H1 (cell line): ENCODE data around the gene DPYD. TPM values are rescaled to one million over a fixed set of nuclear protein-coding genes. Genes with fewer than 3 reads are reported as not detected.

Experiments used
- CTCF ChIA-PET: fragments of 300-600 bp; sonication (Branson Sonifier 250); formaldehyde crosslinking; loops from one replicate; lab custom pipeline; 2021; ENCODE audit not compliant: partially characterized antibody; lab: Charles Lee
- POLR2A ChIA-PET: fragments of 300-600 bp; sonication (Branson Sonifier 250); formaldehyde crosslinking; loops from one replicate; lab custom pipeline; 2021; ENCODE audit warnings: inconsistent platforms; ENCODE audit not compliant: partially characterized antibody; lab: Charles Lee
- DNase-seq, 2 experiments: peaks; one replicate each; pipeline versions ENCODE4 v3.0.0 to v3.0.0-alpha.2; 2010 to 2022; ENCODE audit warnings: low spot score in 2 of 2, low read depth in 1 of 2, mixed read lengths in 1 of 2
- FAIRE-seq: peaks from 2 replicates; lab custom pipeline; 2011; peaks lifted over from hg19 to GRCh38; lab: Jason Lieb, UNC
- H2AFZ ChIP-seq: 2 replicates; pipeline ENCODE4 v1.8.1; 2012; ENCODE audit warnings: low read length, inconsistent platforms
- H2AK5ac ChIP-seq: 2 replicates; pipeline ENCODE4 v1.6.1; 2013; ENCODE audit warnings: low read depth, low read length
- H2BK120ac ChIP-seq: replicated peaks from 2 replicates; pipeline ENCODE3; 2013; ENCODE audit warnings: low read depth, low read length, inconsistent platforms
- H2BK12ac ChIP-seq: 2 replicates; pipeline ENCODE4 v1.6.1; 2013; ENCODE audit warnings: low read depth, low read length
- H2BK15ac ChIP-seq: 2 replicates; pipeline ENCODE4 v1.6.1; 2013; ENCODE audit warnings: low read length
- H2BK20ac ChIP-seq: 2 replicates; pipeline ENCODE4 v1.6.1; 2013; ENCODE audit warnings: low read length
- H2BK5ac ChIP-seq: 2 replicates; pipeline ENCODE4 v1.6.1; 2013; ENCODE audit warnings: low read depth, low read length
- H3K14ac ChIP-seq: 2 replicates; pipeline ENCODE4 v1.6.1; 2013; ENCODE audit warnings: inconsistent platforms; ENCODE audit not compliant: insufficient read length
- H3K18ac ChIP-seq: 2 replicates; pipeline ENCODE4 v1.6.1; 2013; ENCODE audit warnings: low read length; ENCODE audit errors: extremely low read depth
- H3K23ac ChIP-seq: 2 replicates; pipeline ENCODE4 v1.6.1; 2013; ENCODE audit warnings: inconsistent platforms; ENCODE audit not compliant: insufficient read length
- H3K23me2 ChIP-seq: 2 replicates; pipeline ENCODE4 v1.6.1; 2013; ENCODE audit warnings: low read depth, low read length
- H3K27ac ChIP-seq: 2 replicates; pipeline ENCODE4 v1.6.1; 2011; ENCODE audit warnings: low read depth, low read length, inconsistent platforms
- H3K27me3 ChIP-seq, 4 experiments: replicated peaks in 1 of 4; 1 replicate in 1 of 4; 2 replicates in 3 of 4; pipeline versions ENCODE4 v1.6.1 to v1.8.1; 2011 to 2013; ENCODE audit warnings: low read length in 3 of 4, mild to moderate bottlenecking in 3 of 4, inconsistent platforms in 2 of 4, mixed read lengths in 2 of 4, moderate library complexity in 1 of 4; ENCODE audit not compliant: control insufficient read depth in 3 of 4, insufficient read depth in 3 of 4; ENCODE audit errors: extremely low read depth in 1 of 4
- H3K36me3 ChIP-seq, 4 experiments: 2 replicates each; pipeline versions ENCODE4 v1.6.1 to v1.8.1; 2011 to 2013; ENCODE audit warnings: mild to moderate bottlenecking in 4 of 4, low read length in 3 of 4, moderate library complexity in 2 of 4, control low read depth in 1 of 4, inconsistent platforms in 1 of 4; ENCODE audit not compliant: insufficient read depth in 4 of 4, control insufficient read depth in 2 of 4
- H3K4ac ChIP-seq: replicated peaks from 2 replicates; pipeline ENCODE3; 2013; ENCODE audit warnings: low read length, low read depth, mixed read lengths, inconsistent platforms; ENCODE audit not compliant: insufficient read length
- H3K4me1 ChIP-seq, 4 experiments: replicated peaks in 1 of 4; 1 replicate in 1 of 4; 2 replicates in 3 of 4; pipeline versions ENCODE4 v1.6.1 to v1.8.1; 2011 to 2013; ENCODE audit warnings: low read length in 3 of 4, inconsistent platforms in 2 of 4, mixed read lengths in 1 of 4; ENCODE audit not compliant: insufficient read depth in 4 of 4, control insufficient read depth in 3 of 4
- H3K4me2 ChIP-seq, 2 experiments: 2 replicates each; pipeline versions ENCODE4 v1.6.1 to v1.8.1; 2011 to 2013; ENCODE audit warnings: low read depth in 2 of 2, low read length in 2 of 2, control low read depth in 1 of 2, inconsistent platforms in 1 of 2, mild to moderate bottlenecking in 1 of 2; ENCODE audit not compliant: insufficient read depth in 1 of 2
- H3K4me3 ChIP-seq, 4 experiments: fragments of 200-600, 300-600 bp in 1 of 4; sonication (generic), shearing (Covaris generic), sonication (Bioruptor Twin) in 1 of 4; 2 replicates each; pipeline versions ENCODE4 v1.5.1 to v1.8.1; 2011 to 2016; ENCODE audit warnings: low read length in 4 of 4, low read depth in 3 of 4, control low read depth in 2 of 4, inconsistent platforms in 2 of 4, mild to moderate bottlenecking in 2 of 4, mixed read lengths in 1 of 4, moderate library complexity in 1 of 4; ENCODE audit not compliant: insufficient read depth in 2 of 4; ENCODE audit errors: extremely low read depth in 1 of 4
- H3K56ac ChIP-seq: replicated peaks from 2 replicates; pipeline ENCODE3; 2013; ENCODE audit warnings: low read depth, mild to moderate bottlenecking, mixed read lengths, low read length, inconsistent platforms; ENCODE audit not compliant: insufficient read length
- H3K79me1 ChIP-seq: 2 replicates; pipeline ENCODE4 v1.6.1; 2013; ENCODE audit warnings: low read depth, low read length, control low read depth
- H3K79me2 ChIP-seq, 2 experiments: 2 replicates each; pipeline versions ENCODE4 v1.6.1 to v1.8.1; 2012 to 2013; ENCODE audit warnings: low read length in 2 of 2, mild to moderate bottlenecking in 2 of 2, inconsistent platforms in 1 of 2; ENCODE audit not compliant: insufficient read depth in 2 of 2, control insufficient read depth in 1 of 2
- H3K9ac ChIP-seq, 4 experiments: replicated peaks in 1 of 4; 1 replicate in 1 of 4; 2 replicates in 3 of 4; pipeline versions ENCODE4 v1.6.1 to v1.8.1; 2011 to 2013; ENCODE audit warnings: low read depth in 3 of 4, low read length in 3 of 4, control low read depth in 2 of 4, mild to moderate bottlenecking in 2 of 4, moderate library complexity in 2 of 4, inconsistent platforms in 1 of 4; ENCODE audit errors: extremely low read depth in 1 of 4
- H3K9me3 ChIP-seq, 2 experiments: 2 replicates each; pipeline versions ENCODE4 v1.6.1 to v1.8.1; 2012 to 2013; ENCODE audit warnings: mild to moderate bottlenecking in 2 of 2, moderate library complexity in 2 of 2, control low read depth in 1 of 2, inconsistent platforms in 1 of 2, low read depth in 1 of 2, low read length in 1 of 2, mixed read lengths in 1 of 2; ENCODE audit not compliant: insufficient read depth in 2 of 2
- H4K20me1 ChIP-seq, 2 experiments: replicated peaks in 1 of 2; 2 replicates each; pipeline versions ENCODE3 to v1.8.1; 2011 to 2013; ENCODE audit warnings: inconsistent platforms in 2 of 2, low read length in 2 of 2, mild to moderate bottlenecking in 1 of 2; ENCODE audit not compliant: insufficient read depth in 2 of 2, control insufficient read depth in 1 of 2
- H4K5ac ChIP-seq: 2 replicates; pipeline ENCODE4 v1.6.1; 2013; ENCODE audit warnings: low read length, low read depth, mixed read lengths, inconsistent platforms; ENCODE audit not compliant: insufficient read length
- H4K8ac ChIP-seq: 2 replicates; pipeline ENCODE4 v1.8.0; 2013; ENCODE audit warnings: mild to moderate bottlenecking, moderate library complexity, low read length, inconsistent platforms; ENCODE audit not compliant: insufficient read depth; ENCODE audit errors: extremely low read depth
- H4K91ac ChIP-seq: replicated peaks from 2 replicates; pipeline ENCODE3; 2013; ENCODE audit warnings: low read length, mixed read lengths, inconsistent platforms; ENCODE audit not compliant: insufficient read length
- NANOG ChIP-seq: IDR thresholded peaks from 2 replicates; pipeline ENCODE4 v1.6.1; 2011; ENCODE audit warnings: low read length, low read depth, mild to moderate bottlenecking, inconsistent platforms; ENCODE audit not compliant: insufficient read depth, poor library complexity, severe bottlenecking
- SIRT6 ChIP-seq: IDR thresholded peaks from one replicate; pipeline ENCODE4 v1.7.1; 2012; ENCODE audit warnings: low read length, inconsistent platforms
- WGBS, 2 experiments: shearing (Covaris generic) in 1 of 2; methylation state at CpG; one replicate each; pipeline versions ENCODE4 v1.1.6 to v1.1.7; 2013 to 2015; ENCODE audit warnings: low lambda C conversion rate in 2 of 2, mixed read lengths in 2 of 2, inconsistent platforms in 1 of 2, low coverage in 1 of 2, missing lambda C conversion rate in 1 of 2; ENCODE audit not compliant: insufficient replicate concordance in 2 of 2, insufficient coverage in 1 of 2, insufficient read length in 1 of 2; ENCODE audit errors: extremely low coverage in 1 of 2, missing lambda C conversion rate in 1 of 2; 5-methylcytosine and 5-hydroxymethylcytosine counted together
- polyA plus RNA-seq, 7 experiments: library from polyadenylated mRNA; depleted of rRNA in 3 of 7; stranded (reverse) in 5 of 7; unstranded in 2 of 7; fragments of >200 nt in 5 of 7; fragments of 200-250 nt in 2 of 7; gene quantifications; 1 replicate in 5 of 7; 2 replicates in 1 of 7; 4 replicates in 1 of 7; pipeline versions ENCODE4 v1.2.1 to v1.2.3, GENCODE V29; 2011 to 2013; ENCODE audit warnings: missing spikeins in 2 of 7, mixed read lengths in 2 of 7
- total RNA-seq: library from RNA; stranded (reverse); fragmentation: NEBNext Ultra II Directional; extraction: Animal tissue kit (Norgen Biotek cat#: 25700); gene quantifications from 2 replicates; pipeline ENCODE4 v1.2.1, GENCODE V29; 2021

The DPYD gene
- total and polyA plus RNA-seq, 2 of the 8 experiments (the other 6 are each of a cell fraction or from before 2014, with no cell fraction given), result 0.29 to 0.73 TPM

DNA sequence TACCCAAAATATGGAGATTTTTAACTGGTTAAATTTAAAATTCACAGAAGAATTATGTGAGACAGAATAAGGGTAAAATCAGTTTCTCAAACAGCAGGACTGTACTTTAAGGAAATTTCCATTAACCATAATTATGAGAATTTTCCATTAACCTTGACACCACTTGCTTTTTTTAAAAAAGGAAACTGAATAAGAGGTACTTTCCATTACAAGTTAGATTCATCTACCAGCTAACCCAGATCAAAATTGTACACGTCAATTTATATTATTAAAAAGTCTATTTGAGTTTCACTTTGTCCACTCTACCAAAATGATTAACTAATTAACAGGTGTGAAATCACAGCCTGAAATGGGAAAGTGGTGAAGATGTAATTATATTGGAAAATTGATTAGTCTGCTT, 414.5 kb downstream of the DPYD start:
- Histone ChIP-seq H4K5ac (no peak overlapping the region), H3K23ac (no peak overlapping the region), H3K4me1 (no peaks in the 10 kb centered on the region), H2BK20ac (no peak overlapping the region), H3K79me1 (no peaks in the 10 kb centered on the region), H2BK120ac (no peak overlapping the region), H3K14ac (no peak overlapping the region), H3K9ac (no peak overlapping the region), H2AFZ (no peak overlapping the region), H3K18ac (no peak overlapping the region), H4K91ac (no peak overlapping the region), H3K27ac (no peak overlapping the region), H4K8ac (no peak overlapping the region), H3K9me3 (no peaks in the 10 kb centered on the region), H2AK5ac (no peak overlapping the region), H2BK5ac (no peak overlapping the region), H3K4me2 (no peak overlapping the region), H3K4ac (no peak overlapping the region), H2BK15ac (no peak overlapping the region), H3K36me3 (no peaks in the 10 kb centered on the region), H2BK12ac (no peak overlapping the region), H3K23me2 (no peaks in the 10 kb centered on the region), H3K27me3 (no peaks in the 10 kb centered on the region), H3K56ac (no peak overlapping the region), H3K4me3 (no peak overlapping the region), H4K20me1 (no peaks in the 10 kb centered on the region), H3K79me2 (no peaks in the 10 kb centered on the region)
- FAIRE-seq (no peak), DNase-seq (no peak)
- WGBS, 2 experiments, result 95% methylated on average over 1 of the region's 1 CpG; no CpG with 5 or more reads in 1 of the 2 experiments
- TF ChIP-seq NANOG (no peak), SIRT6 (no peak)
- ChIA-PET CTCF (no interaction called here), POLR2A (no interaction called here)
